Chondrocyte (in vitro differentiated cells): ENCODE data around the gene ZFR2. TPM values are rescaled to one million over a fixed set of nuclear protein-coding genes. Genes with fewer than 3 reads are reported as not detected.

Source experiments
- DNase-seq: peaks from one replicate; pipeline ENCODE4 v3.0.0; 2021; ENCODE audit warnings: mixed read lengths, low spot score
- H3K27ac Mint-ChIP-seq: one replicate; pipeline ENCODE4 v1.8.0; 2021; ENCODE audit warnings: mild to moderate bottlenecking, moderate library complexity, mixed read lengths; ENCODE audit not compliant: unreplicated experiment
- H3K27me3 Mint-ChIP-seq: 2 replicates; pipeline ENCODE4 v1.8.0; 2021; ENCODE audit warnings: low read depth, mixed read lengths
- H3K36me3 Mint-ChIP-seq: 2 replicates; pipeline ENCODE4 v1.8.0; 2021; ENCODE audit warnings: low read depth, mixed read lengths
- H3K4me1 Mint-ChIP-seq: 2 replicates; pipeline ENCODE4 v1.8.0; 2021; ENCODE audit warnings: low read depth, mild to moderate bottlenecking, mixed read lengths
- H3K4me3 Mint-ChIP-seq: one replicate; pipeline ENCODE4 v1.8.0; 2021; ENCODE audit warnings: mild to moderate bottlenecking, moderate library complexity, mixed read lengths; ENCODE audit not compliant: unreplicated experiment
- H3K9me3 Mint-ChIP-seq: 2 replicates; pipeline ENCODE4 v1.8.0; 2021; ENCODE audit warnings: low read depth, mixed read lengths
- total RNA-seq: library from RNA; stranded (reverse); gene quantifications from 3 replicates; pipeline ENCODE4 v1.2.1, GENCODE V29; 2021
- TF ChIP-seq, protein P1 (sequence below): fragments of 200-600 bp; sonication (generic); IDR thresholded peaks from 2 replicates; pipeline ENCODE4 v1.5.0; 2021; ENCODE audit warnings: antibody characterized with exemption, mild to moderate bottlenecking, moderate library complexity

ZFR2 gene
- total RNA-seq, 1 donor from 2014 or later: not detected

DNA sequence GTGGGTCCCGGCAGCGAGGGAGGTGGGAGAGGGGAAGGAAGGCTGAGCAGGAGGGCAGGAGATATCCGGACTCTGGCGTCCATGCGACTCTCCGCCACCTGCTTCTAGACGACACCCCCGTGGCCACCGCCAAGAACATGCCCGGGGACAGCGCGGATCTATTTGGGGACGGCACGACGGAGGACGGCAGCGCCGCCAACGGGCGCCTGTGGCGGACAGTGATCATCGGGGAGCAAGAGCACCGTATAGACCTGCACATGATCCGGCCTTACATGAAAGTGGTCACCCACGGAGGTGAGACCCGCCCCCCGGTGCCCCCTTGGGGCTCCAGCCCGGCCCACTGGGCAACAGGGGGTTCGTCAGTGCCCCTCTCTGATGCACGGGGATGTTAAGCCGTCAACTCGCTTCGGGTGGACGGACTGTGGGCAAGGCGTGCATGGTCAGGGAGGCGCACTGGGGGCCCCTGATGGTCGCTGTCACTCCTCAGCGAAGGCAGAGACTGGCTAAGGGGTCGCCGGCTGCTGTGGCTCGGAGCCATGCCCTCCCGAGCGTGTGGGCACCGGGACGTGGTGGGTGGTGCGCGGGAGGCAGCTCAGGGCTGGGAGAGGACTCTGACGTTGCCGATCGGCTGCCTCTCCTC is 38.9 kb upstream of the ZFR2 start:
- Mint-ChIP-seq H3K27ac (no peak overlapping the region), H3K4me1 (no peaks in the 10 kb centered on the region), H3K27me3 (peaks cover 13% of the 10 kb centered on the region), H3K36me3 (no peaks in the 10 kb centered on the region), H3K9me3 (peaks cover 4% of the 10 kb centered on the region), H3K4me3 (no peak overlapping the region)
- TF ChIP-seq, protein P1, sequence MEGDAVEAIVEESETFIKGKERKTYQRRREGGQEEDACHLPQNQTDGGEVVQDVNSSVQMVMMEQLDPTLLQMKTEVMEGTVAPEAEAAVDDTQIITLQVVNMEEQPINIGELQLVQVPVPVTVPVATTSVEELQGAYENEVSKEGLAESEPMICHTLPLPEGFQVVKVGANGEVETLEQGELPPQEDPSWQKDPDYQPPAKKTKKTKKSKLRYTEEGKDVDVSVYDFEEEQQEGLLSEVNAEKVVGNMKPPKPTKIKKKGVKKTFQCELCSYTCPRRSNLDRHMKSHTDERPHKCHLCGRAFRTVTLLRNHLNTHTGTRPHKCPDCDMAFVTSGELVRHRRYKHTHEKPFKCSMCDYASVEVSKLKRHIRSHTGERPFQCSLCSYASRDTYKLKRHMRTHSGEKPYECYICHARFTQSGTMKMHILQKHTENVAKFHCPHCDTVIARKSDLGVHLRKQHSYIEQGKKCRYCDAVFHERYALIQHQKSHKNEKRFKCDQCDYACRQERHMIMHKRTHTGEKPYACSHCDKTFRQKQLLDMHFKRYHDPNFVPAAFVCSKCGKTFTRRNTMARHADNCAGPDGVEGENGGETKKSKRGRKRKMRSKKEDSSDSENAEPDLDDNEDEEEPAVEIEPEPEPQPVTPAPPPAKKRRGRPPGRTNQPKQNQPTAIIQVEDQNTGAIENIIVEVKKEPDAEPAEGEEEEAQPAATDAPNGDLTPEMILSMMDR: no peak
- no peak for DNase-seq

DNA sequence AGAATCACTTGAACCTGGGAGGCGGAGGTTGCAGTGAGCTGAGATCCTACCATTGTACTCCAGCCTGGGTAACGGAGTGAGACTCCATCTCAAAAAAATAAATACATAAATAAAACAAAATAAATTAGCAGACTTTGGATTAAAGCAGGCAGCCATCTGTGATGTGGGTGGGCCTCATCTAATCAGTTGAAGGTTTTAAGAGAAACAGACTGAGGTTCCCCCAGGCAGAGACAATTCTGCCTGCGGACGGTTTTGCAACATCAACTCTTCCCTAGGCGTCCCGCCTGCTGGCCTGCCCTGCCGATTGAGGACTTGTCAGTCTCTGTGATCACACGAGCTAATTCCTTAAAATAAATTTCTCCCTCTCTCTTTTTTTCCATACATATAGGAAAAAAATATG is 35.4 kb upstream of the ZFR2 start:
- H3K4me3 Mint-ChIP-seq: no peak overlapping the region
- no peaks in the 10 kb centered on the region for H3K4me1 Mint-ChIP-seq
- H3K27me3 Mint-ChIP-seq: peaks cover 24% of the 10 kb centered on the region
- H3K9me3 Mint-ChIP-seq: no peaks in the 10 kb centered on the region
- TF ChIP-seq, protein P1: no peak
- DNase-seq: no peak
- H3K36me3 Mint-ChIP-seq: no peaks in the 10 kb centered on the region
- H3K27ac Mint-ChIP-seq: no peak overlapping the region

DNA sequence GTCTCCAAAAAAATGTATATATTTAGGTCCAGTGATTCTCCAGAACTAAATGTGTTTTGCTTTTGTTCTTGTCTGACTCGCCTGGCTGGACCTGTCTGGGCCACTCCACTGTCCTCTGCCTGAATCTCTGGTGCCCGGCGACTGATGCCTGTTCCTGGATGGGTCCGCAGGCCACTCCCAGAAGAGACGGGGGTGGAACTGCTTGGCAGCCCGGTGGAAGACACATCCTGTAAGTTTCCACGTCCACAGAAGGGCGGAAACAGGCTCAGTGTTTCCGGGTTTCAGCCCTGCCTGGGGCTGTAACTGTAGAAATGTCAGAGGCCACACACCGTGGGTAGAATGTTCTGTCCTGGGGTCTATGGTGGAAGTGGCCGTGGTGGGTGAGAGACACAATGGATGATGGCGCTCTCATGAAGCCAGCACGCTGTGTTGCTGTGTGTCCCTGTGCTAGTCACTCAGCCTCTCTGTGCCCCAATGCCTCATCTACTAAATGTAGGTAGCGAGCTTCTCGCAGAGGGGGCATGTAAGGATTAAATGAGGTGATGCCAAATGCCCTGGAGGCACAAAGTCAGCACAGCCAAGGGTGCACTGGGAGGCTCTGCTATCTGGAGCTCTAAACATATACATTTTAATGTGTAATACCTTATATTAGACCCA is 33.6 kb upstream of the ZFR2 start:
- no peaks in the 10 kb centered on the region for H3K4me1 Mint-ChIP-seq
- H3K4me3 Mint-ChIP-seq: no peak overlapping the region
- TF ChIP-seq, protein P1: no peak
- H3K27me3 Mint-ChIP-seq: peaks cover 29% of the 10 kb centered on the region
- no peak for DNase-seq
- H3K9me3 Mint-ChIP-seq: peaks cover 3% of the 10 kb centered on the region
- no peak overlapping the region for H3K27ac Mint-ChIP-seq
- no peaks in the 10 kb centered on the region for H3K36me3 Mint-ChIP-seq

DNA sequence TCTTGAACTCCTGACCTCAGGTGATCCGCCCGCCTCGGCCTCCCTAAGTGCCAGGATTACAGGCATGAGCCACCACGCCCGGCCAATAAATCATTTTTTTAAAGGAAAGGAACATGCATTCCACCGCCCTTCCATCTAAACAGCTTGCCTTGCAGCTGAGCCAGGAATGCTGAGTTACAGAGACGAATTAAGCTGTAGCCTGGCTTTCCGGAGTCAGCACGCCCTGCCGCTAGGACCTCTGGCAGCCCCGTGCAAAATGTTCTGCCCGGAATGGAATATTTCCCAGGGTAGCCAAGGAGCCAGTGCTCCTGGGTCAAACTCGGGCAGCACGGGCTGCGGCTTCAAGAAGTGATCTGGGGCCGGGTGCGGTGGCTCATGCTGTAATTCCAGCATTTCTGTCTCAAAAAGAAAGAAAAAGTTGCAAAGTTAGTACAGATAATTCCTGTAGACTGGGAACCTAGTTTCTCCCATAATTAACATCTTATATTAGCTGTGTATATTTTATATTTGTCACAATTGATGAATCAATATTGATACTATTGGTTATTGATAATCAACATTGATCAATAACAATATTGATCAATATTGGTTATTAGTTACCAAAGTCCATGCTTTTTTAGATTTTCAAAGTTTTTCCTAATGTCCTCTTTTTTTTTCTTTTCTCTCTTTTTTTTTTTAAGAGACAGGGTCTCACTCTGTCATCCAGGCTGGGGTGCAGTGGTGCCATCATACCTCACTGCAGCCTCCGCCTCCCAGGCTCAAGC is 30.9 kb upstream of the ZFR2 start:
- H3K27ac Mint-ChIP-seq: no peak overlapping the region
- TF ChIP-seq, protein P1: no peak
- no peak for DNase-seq
- peaks cover 3% of the 10 kb centered on the region for H3K9me3 Mint-ChIP-seq
- H3K36me3 Mint-ChIP-seq: no peaks in the 10 kb centered on the region
- no peaks in the 10 kb centered on the region for H3K4me1 Mint-ChIP-seq
- no peak overlapping the region for H3K4me3 Mint-ChIP-seq
- peaks cover 29% of the 10 kb centered on the region for H3K27me3 Mint-ChIP-seq

DNA sequence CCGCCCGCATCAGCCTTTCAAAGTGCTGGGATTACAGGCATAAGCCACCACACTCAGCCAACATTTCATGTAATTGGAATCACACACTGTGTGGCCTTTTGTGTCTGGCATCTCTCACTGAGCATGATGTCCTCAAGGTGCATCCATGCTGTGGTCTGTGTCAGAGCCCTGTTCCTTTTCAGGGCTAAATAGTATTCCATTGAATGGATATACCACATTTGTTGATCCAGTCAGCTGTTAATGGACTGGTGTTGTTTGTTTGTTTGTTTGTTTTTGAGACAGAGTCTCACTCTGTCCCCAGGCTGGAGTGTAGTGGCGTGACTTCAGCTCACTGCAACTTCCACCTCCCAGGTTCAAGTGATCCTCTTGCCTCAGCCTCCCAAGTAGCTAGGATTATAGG is 29.6 kb upstream of the ZFR2 start:
- H3K4me3 Mint-ChIP-seq: no peak overlapping the region
- H3K27me3 Mint-ChIP-seq: peaks cover 30% of the 10 kb centered on the region
- H3K9me3 Mint-ChIP-seq: peaks cover 3% of the 10 kb centered on the region
- H3K36me3 Mint-ChIP-seq: no peaks in the 10 kb centered on the region
- H3K27ac Mint-ChIP-seq: no peak overlapping the region
- TF ChIP-seq, protein P1: no peak
- H3K4me1 Mint-ChIP-seq: no peaks in the 10 kb centered on the region
- no peak for DNase-seq
